A673 (cell line): ENCODE data around the gene ITPKB. TPM values are rescaled to one million over a fixed set of nuclear protein-coding genes. Genes with fewer than 3 reads are reported as not detected.

Source experiments
- BruUV-seq: library from RNA; stranded (reverse); fragments of 400-500 nt; replicated peaks from 2 replicates; lab custom pipeline; 2021; lab: Mats Ljungman, UMichigan
- CTCF ChIA-PET: fragments of 300-600 bp; sonication (Branson Sonifier 250); formaldehyde crosslinking; loops from one replicate; lab custom pipeline; 2022; ENCODE audit warnings: antibody characterized with exemption; lab: Charles Lee
- POLR2A ChIA-PET: fragments of 300-600 bp; sonication (Branson Sonifier 250); formaldehyde crosslinking; loops from one replicate; lab custom pipeline; 2022; ENCODE audit warnings: antibody characterized with exemption; ENCODE audit not compliant: low non-redundant PET; lab: Charles Lee
- DNase-seq: peaks from one replicate; pipeline ENCODE4 v3.0.0-alpha.2; 2015; ENCODE audit warnings: low spot score
- H3K27ac ChIP-seq: fragments of 200-600 bp; sonication (generic); 2 replicates; pipeline ENCODE4 v1.5.1; 2016; ENCODE audit warnings: mixed run types, low read depth, mild to moderate bottlenecking, mixed read lengths, antibody characterized with exemption, low read length; ENCODE audit not compliant: poor library complexity, severe bottlenecking
- H3K27me3 ChIP-seq: fragments of 200-600 bp; sonication (generic); replicated peaks from 2 replicates; pipeline ENCODE4 v1.6.1; 2017; ENCODE audit warnings: mixed run types, low read depth, mild to moderate bottlenecking, mixed read lengths, antibody characterized with exemption, low read length; ENCODE audit not compliant: insufficient read depth, poor library complexity
- H3K36me3 ChIP-seq: fragments of 200-600 bp; sonication (generic); 2 replicates; pipeline ENCODE4 v1.6.1; 2016; ENCODE audit warnings: mixed run types, mild to moderate bottlenecking, mixed read lengths, antibody characterized with exemption, low read length; ENCODE audit not compliant: insufficient read depth, poor library complexity, severe bottlenecking
- H3K4me1 ChIP-seq: fragments of 200-600 bp; sonication (generic); 2 replicates; pipeline ENCODE4 v1.6.1; 2017; ENCODE audit warnings: mixed run types, mild to moderate bottlenecking, mixed read lengths, antibody characterized with exemption, low read length; ENCODE audit not compliant: insufficient read depth, poor library complexity, severe bottlenecking
- H3K4me3 ChIP-seq: fragments of 200-600 bp; sonication (generic); 2 replicates; pipeline ENCODE4 v1.5.1; 2016; ENCODE audit warnings: low read depth, mixed run types, mild to moderate bottlenecking, mixed read lengths, low read length; ENCODE audit not compliant: poor library complexity, severe bottlenecking
- H3K9me3 ChIP-seq: fragments of 200-600 bp; sonication (generic); 2 replicates; pipeline ENCODE4 v1.6.1; 2016; ENCODE audit warnings: mixed run types, low read depth, mild to moderate bottlenecking, mixed read lengths, antibody characterized with exemption, low read length; ENCODE audit not compliant: poor library complexity, severe bottlenecking
- CTCF ChIP-seq: fragments of 300-800, 200-600 bp; sonication (generic); conservative IDR thresholded peaks from 2 replicates; pipeline ENCODE4 v1.5.1; 2017; ENCODE audit warnings: low read depth, mild to moderate bottlenecking, antibody characterized with exemption, low read length, moderate library complexity, mixed read lengths
- EZH2 ChIP-seq: fragments of 200-600 bp; sonication (generic); IDR thresholded peaks from 2 replicates; pipeline ENCODE4 v1.6.1; 2017; ENCODE audit warnings: borderline replicate concordance, low read depth, mild to moderate bottlenecking, mixed read lengths, antibody characterized with exemption, low read length; ENCODE audit not compliant: poor library complexity, severe bottlenecking
- intact Hi-C: fragments of 100-400 bp; cut with micrococcal nuclease; formaldehyde crosslinking; loops from one replicate; pipeline ENCODE4 v1.10.0; 2022; ENCODE audit not compliant: unreplicated experiment
- total RNA-seq: library from RNA; stranded (reverse); gene quantifications from 2 replicates; pipeline ENCODE4 v1.2.3, GENCODE V29; 2021

ITPKB gene
- total RNA-seq, 1 experiment from 2014 or later, result 14.1 TPM

DNA sequence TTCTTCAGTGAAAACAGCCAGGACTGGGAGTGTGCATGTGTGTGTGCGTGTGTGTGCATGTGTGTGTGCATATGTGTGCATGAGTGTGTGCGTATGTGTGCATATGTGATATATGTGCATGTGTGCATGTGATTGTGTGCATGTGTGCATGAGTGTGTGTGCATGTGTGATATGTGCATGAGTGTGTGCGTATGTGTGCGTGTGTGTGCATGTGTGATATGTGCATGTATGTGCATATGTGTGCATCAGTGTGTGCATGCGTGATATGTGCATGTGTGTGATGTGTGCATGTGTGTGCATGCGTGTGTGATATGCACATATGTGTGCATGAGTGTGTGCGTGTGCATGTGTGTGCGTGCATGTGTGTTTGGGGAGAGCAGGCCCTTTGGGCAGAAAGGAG lies 89.8 kb downstream of the ITPKB start:
- TF ChIP-seq CTCF, result no peak
- TF ChIP-seq EZH2, result no peak
- H3K27ac ChIP-seq, result no peak overlapping the region
- intact Hi-C loops, result no loop called here
- H3K9me3 ChIP-seq, result no peaks in the 10 kb centered on the region
- no TSS peak for BruUV-seq
- H3K4me1 ChIP-seq, result peaks cover 6% of the 10 kb centered on the region
- no peaks in the 10 kb centered on the region for H3K27me3 ChIP-seq
- H3K4me3 ChIP-seq, result no peak overlapping the region
- ChIA-PET POLR2A (interaction anchor here (0.6 kb wide), 1 partner anchor 13 kb away, joined by 3 read pairs; no protein-coding TSS in a partner anchor), CTCF (no interaction called here)
- DNase-seq, result no peak
- H3K36me3 ChIP-seq, result no peaks in the 10 kb centered on the region

GRCh38 chr1:226648421-226648820 lies 90.7 kb downstream of the ITPKB start:
- intact Hi-C loops, result no loop called here
- DNase-seq, result no peak
- Histone ChIP-seq H3K27ac (no peak overlapping the region), H3K36me3 (no peaks in the 10 kb centered on the region), H3K4me1 (no peaks in the 10 kb centered on the region), H3K4me3 (no peak overlapping the region), H3K27me3 (no peaks in the 10 kb centered on the region), H3K9me3 (no peaks in the 10 kb centered on the region)
- TF ChIP-seq CTCF, result no peak
- TF ChIP-seq EZH2, result no peak
- POLR2A ChIA-PET, result no interaction called here
- CTCF ChIA-PET, result no interaction called here
- BruUV-seq, result no TSS peak

- POLR2A ChIA-PET, result no interaction called here
- H3K4me1 ChIP-seq, result no peaks in the 10 kb centered on the region
- no peaks in the 10 kb centered on the region for H3K9me3 ChIP-seq
- DNase-seq, result no peak
- H3K36me3 ChIP-seq, result no peaks in the 10 kb centered on the region
- H3K4me3 ChIP-seq, result no peak overlapping the region
- TF ChIP-seq EZH2, result no peak
- TF ChIP-seq CTCF, result no peak
- H3K27me3 ChIP-seq, result no peaks in the 10 kb centered on the region
- CTCF ChIA-PET, result no interaction called here
- intact Hi-C loops, result no loop called here
- BruUV-seq, result no TSS peak
- no peak overlapping the region for H3K27ac ChIP-seq
These were observed 91.4 kb downstream of the ITPKB start for GRCh38 chr1:226647719-226648118.
